Measurements from ENCODE around the gene SRXN1. TPM values are rescaled to one million over a fixed set of nuclear protein-coding genes. Genes with fewer than 3 reads are reported as not detected.

Gene SRXN1
- total RNA-seq, 1 donor from 2014 or later: 55.3 TPM

GRCh38 chr20:652615-653109, 338 bp downstream of the SRXN1 start:
- peaks cover 3% of the 10 kb centered on the region for H3K9me3 ChIP-seq (replicated peaks)
- no peak for DNase-seq
- TF ChIP-seq CTCF (IDR thresholded peaks at IDR 0.05; ENCODE audit: borderline replicate concordance): no peak
- H3K4me1 ChIP-seq: peaks cover 47% of the 10 kb centered on the region
- H3K4me3 ChIP-seq: peak overlapping the region; percentile 86
- H3K27ac ChIP-seq (replicated peaks): peak overlapping the region; percentile 96
- H3K27me3 ChIP-seq (ENCODE audit: low read depth): no peaks in the 10 kb centered on the region
- H3K36me3 ChIP-seq: peaks cover 36% of the 10 kb centered on the region
- intact Hi-C loops (cut with micrococcal nuclease): no loop called here

GRCh38 chr20:651713-652614, 1.0 kb downstream of the SRXN1 start:
- H3K27me3 ChIP-seq (ENCODE audit: low read depth): no peaks in the 10 kb centered on the region
- no peak for DNase-seq
- peaks cover 6% of the 10 kb centered on the region for H3K9me3 ChIP-seq (replicated peaks)
- TF ChIP-seq CTCF (IDR thresholded peaks at IDR 0.05; ENCODE audit: borderline replicate concordance): peak; percentile 14
- peak overlapping the region; percentile 96 for H3K27ac ChIP-seq (replicated peaks)
- H3K4me3 ChIP-seq: peak overlapping the region; percentile 86
- H3K36me3 ChIP-seq: peaks cover 41% of the 10 kb centered on the region
- intact Hi-C loops (cut with micrococcal nuclease): no loop called here
- peaks cover 54% of the 10 kb centered on the region for H3K4me1 ChIP-seq

GRCh38 chr20:650954-651353, 2.0 kb downstream of the SRXN1 start:
- H3K27ac ChIP-seq (replicated peaks): peak overlapping the region; percentile 96

GRCh38 chr20:650281-650680, 2.7 kb downstream of the SRXN1 start:
- H3K36me3 ChIP-seq: peaks cover 41% of the 10 kb centered on the region
- H3K9me3 ChIP-seq (replicated peaks): peaks cover 6% of the 10 kb centered on the region
- no peak overlapping the region for H3K4me3 ChIP-seq
- intact Hi-C loops (cut with micrococcal nuclease): no loop called here
- no peak for DNase-seq
- no peak for TF ChIP-seq CTCF (IDR thresholded peaks at IDR 0.05; ENCODE audit: borderline replicate concordance)
- H3K27me3 ChIP-seq (ENCODE audit: low read depth): no peaks in the 10 kb centered on the region
- peaks cover 71% of the 10 kb centered on the region for H3K4me1 ChIP-seq
- H3K27ac ChIP-seq (replicated peaks): no peak overlapping the region

More at GRCh38 chr20:650954-651353, 2.0 kb downstream of the SRXN1 start:
- intact Hi-C loops (cut with micrococcal nuclease): no loop called here
- Histone ChIP-seq H3K4me3 (peak overlapping the region; percentile 86), H3K27me3 (ENCODE audit: low read depth) (no peaks in the 10 kb centered on the region), H3K9me3 (replicated peaks) (peaks cover 6% of the 10 kb centered on the region), H3K36me3 (peaks cover 41% of the 10 kb centered on the region), H3K4me1 (peaks cover 64% of the 10 kb centered on the region)
- DNase-seq: no peak
- TF ChIP-seq CTCF (IDR thresholded peaks at IDR 0.05; ENCODE audit: borderline replicate concordance): peak; percentile 31

GRCh38 chr20:647479-648019, 5.5 kb downstream of the SRXN1 start:
- Histone ChIP-seq H3K27ac (replicated peaks) (peak overlapping the region; percentile 66), H3K27me3 (ENCODE audit: low read depth) (no peaks in the 10 kb centered on the region)
- TF ChIP-seq CTCF (IDR thresholded peaks at IDR 0.05; ENCODE audit: borderline replicate concordance): no peak

More at GRCh38 chr20:647479-648019, 5.5 kb downstream of the SRXN1 start:
- DNase-seq: no peak
- intact Hi-C loops (cut with micrococcal nuclease): loop anchor here (2.0 kb wide), 1 partner anchor 87 kb away; no protein-coding TSS in a partner anchor
- peaks cover 60% of the 10 kb centered on the region for H3K4me1 ChIP-seq
- H3K4me3 ChIP-seq: no peak overlapping the region
- peaks cover 6% of the 10 kb centered on the region for H3K9me3 ChIP-seq (replicated peaks)
- H3K36me3 ChIP-seq: peaks cover 41% of the 10 kb centered on the region
